ENCODE results near the gene MGST2. TPM values are rescaled to one million over a fixed set of nuclear protein-coding genes. Genes with fewer than 3 reads are reported as not detected.
A peak's percentile ranks its signal among the peaks of the same experiment; 100 is the strongest.

MGST2 gene
- total and polyA plus RNA-seq, 5 donors: 98.1 to 173 (median 121) TPM

- intact Hi-C loops (cut with DNase I): no loop called here
- no peak overlapping the region for H3K27ac ChIP-seq (ENCODE audit: low read length)
- DNase-seq (no peak), ATAC-seq (no peak)
- no peaks in the 10 kb centered on the region for H3K27me3 ChIP-seq (ENCODE audit: control insufficient read depth, insufficient read depth)
- WGBS: 82% methylated on average over 11 of the region's 11 CpGs
- no peaks in the 10 kb centered on the region for H3K4me1 ChIP-seq (ENCODE audit: control insufficient read depth, insufficient read depth, low read length)
- no peaks in the 10 kb centered on the region for H3K9me3 ChIP-seq (ENCODE audit: control insufficient read depth, low read length)
- H3K4me3 ChIP-seq (ENCODE audit: low read length): no peak overlapping the region
Measured at GRCh38 chr4:139643042-139643895, 22.4 kb upstream of the MGST2 start.

GRCh38 chr4:139645458-139645857, 20.2 kb upstream of the MGST2 start:
- Histone ChIP-seq H3K27me3 (ENCODE audit: control insufficient read depth, insufficient read depth) (no peaks in the 10 kb centered on the region), H3K9me3 (ENCODE audit: control insufficient read depth, low read length) (no peaks in the 10 kb centered on the region), H3K4me3 (ENCODE audit: low read length) (no peak overlapping the region), H3K27ac (ENCODE audit: low read length) (no peak overlapping the region), H3K4me1 (ENCODE audit: control insufficient read depth, insufficient read depth, low read length) (no peaks in the 10 kb centered on the region)
- 93% methylated on average over 6 of the region's 6 CpGs for WGBS
- ATAC-seq (no peak), DNase-seq (no peak)
- intact Hi-C loops (cut with DNase I): no loop called here

GRCh38 chr4:139647184-139647583, 18.4 kb upstream of the MGST2 start:
- intact Hi-C loops (cut with DNase I): no loop called here
- Histone ChIP-seq H3K27me3 (ENCODE audit: control insufficient read depth, insufficient read depth) (no peaks in the 10 kb centered on the region), H3K9me3 (ENCODE audit: control insufficient read depth, low read length) (no peaks in the 10 kb centered on the region), H3K27ac (ENCODE audit: low read length) (no peak overlapping the region), H3K4me3 (ENCODE audit: low read length) (no peak overlapping the region), H3K4me1 (ENCODE audit: control insufficient read depth, insufficient read depth, low read length) (peaks cover 2% of the 10 kb centered on the region)
- DNase-seq: no peak
- WGBS: 89% methylated on average over 1 of the region's 1 CpG
- no peak for ATAC-seq

GRCh38 chr4:139647952-139648351, 17.7 kb upstream of the MGST2 start:
- DNase-seq: no peak
- Histone ChIP-seq H3K27ac (ENCODE audit: low read length) (no peak overlapping the region), H3K27me3 (ENCODE audit: control insufficient read depth, insufficient read depth) (no peaks in the 10 kb centered on the region), H3K4me1 (ENCODE audit: control insufficient read depth, insufficient read depth, low read length) (peaks cover 2% of the 10 kb centered on the region), H3K9me3 (ENCODE audit: control insufficient read depth, low read length) (no peaks in the 10 kb centered on the region), H3K4me3 (ENCODE audit: low read length) (no peak overlapping the region)
- intact Hi-C loops (cut with DNase I): no loop called here
- ATAC-seq: no peak
- whole genome bisulfite sequencing: 90% methylated on average over 1 of the region's 1 CpG

- H3K4me3 ChIP-seq (ENCODE audit: low read length): no peak overlapping the region
- H3K27ac ChIP-seq (ENCODE audit: low read length): no peak overlapping the region
- peak; percentile 87 to 89 for ATAC-seq
- 10% methylated on average over 13 of the region's 13 CpGs for WGBS
- no peaks in the 10 kb centered on the region for H3K27me3 ChIP-seq (ENCODE audit: control insufficient read depth, insufficient read depth)
- peaks cover 2% of the 10 kb centered on the region for H3K4me1 ChIP-seq (ENCODE audit: control insufficient read depth, insufficient read depth, low read length)
- intact Hi-C loops (cut with DNase I): loop anchor here in 3 of 4 donors (2.0 to 5.0 kb wide), 2 partner anchors 44 to 49 kb away; no protein-coding TSS in a partner anchor
- DNase-seq: peak; percentile 88 to 93 (median 89)
- H3K9me3 ChIP-seq (ENCODE audit: control insufficient read depth, low read length): no peaks in the 10 kb centered on the region
Measured at GRCh38 chr4:139651282-139652194, 14.1 kb upstream of the MGST2 start.

GRCh38 chr4:139654516-139654915, 11.1 kb upstream of the MGST2 start:
- intact Hi-C loops (cut with DNase I): loop anchor here in 1 of 4 donors (5.0 kb wide), 1 partner anchor 47 kb away; no protein-coding TSS in a partner anchor
- Histone ChIP-seq H3K9me3 (ENCODE audit: control insufficient read depth, low read length) (no peaks in the 10 kb centered on the region), H3K27me3 (ENCODE audit: control insufficient read depth, insufficient read depth) (no peaks in the 10 kb centered on the region), H3K4me3 (ENCODE audit: low read length) (no peak overlapping the region), H3K27ac (ENCODE audit: low read length) (no peak overlapping the region), H3K4me1 (ENCODE audit: control insufficient read depth, insufficient read depth, low read length) (peaks cover 2% of the 10 kb centered on the region)
- no peak for DNase-seq
- no peak for ATAC-seq
- 63% methylated on average over 4 of the region's 4 CpGs for WGBS

- intact Hi-C loops (cut with DNase I): no loop called here
- DNase-seq: no peak
- 42% methylated on average over 3 of the region's 3 CpGs for WGBS
- Histone ChIP-seq H3K27ac (ENCODE audit: low read length) (no peak overlapping the region), H3K27me3 (ENCODE audit: control insufficient read depth, insufficient read depth) (no peaks in the 10 kb centered on the region), H3K4me1 (ENCODE audit: control insufficient read depth, insufficient read depth, low read length) (peaks cover 2% of the 10 kb centered on the region), H3K9me3 (ENCODE audit: control insufficient read depth, low read length) (no peaks in the 10 kb centered on the region), H3K4me3 (ENCODE audit: low read length) (no peak overlapping the region)
- ATAC-seq: peak; percentile 46 to 51
Measured at GRCh38 chr4:139655116-139655515, 10.5 kb upstream of the MGST2 start.

- Histone ChIP-seq H3K4me1 (ENCODE audit: control insufficient read depth, insufficient read depth, low read length) (no peaks in the 10 kb centered on the region), H3K27ac (ENCODE audit: low read length) (no peak overlapping the region), H3K4me3 (ENCODE audit: low read length) (no peak overlapping the region), H3K9me3 (ENCODE audit: control insufficient read depth, low read length) (no peaks in the 10 kb centered on the region), H3K27me3 (ENCODE audit: control insufficient read depth, insufficient read depth) (no peaks in the 10 kb centered on the region)
- intact Hi-C loops (cut with DNase I): no loop called here
- DNase-seq (peak; percentile 50 to 68 (median 58)), ATAC-seq (peak; percentile 72 to 77)
- 31% methylated on average over 13 of the region's 13 CpGs for WGBS
Measured at GRCh38 chr4:139656614-139657486, 8.8 kb upstream of the MGST2 start.

GRCh38 chr4:139658185-139658584, 7.4 kb upstream of the MGST2 start:
- intact Hi-C loops (cut with DNase I): no loop called here
- Histone ChIP-seq H3K27ac (ENCODE audit: low read length) (no peak overlapping the region), H3K27me3 (ENCODE audit: control insufficient read depth, insufficient read depth) (no peaks in the 10 kb centered on the region), H3K4me1 (ENCODE audit: control insufficient read depth, insufficient read depth, low read length) (no peaks in the 10 kb centered on the region), H3K9me3 (ENCODE audit: control insufficient read depth, low read length) (no peaks in the 10 kb centered on the region), H3K4me3 (ENCODE audit: low read length) (no peak overlapping the region)
- ATAC-seq: no peak
- DNase-seq: no peak
- WGBS: 91% methylated on average over 4 of the region's 4 CpGs

GRCh38 chr4:139658586-139659382, 6.8 kb upstream of the MGST2 start:
- no peak for ATAC-seq
- DNase-seq: no peak
- H3K4me3 ChIP-seq (ENCODE audit: low read length): no peak overlapping the region
- 90% methylated on average over 2 of the region's 2 CpGs for WGBS
- no peak overlapping the region for H3K27ac ChIP-seq (ENCODE audit: low read length)
- intact Hi-C loops (cut with DNase I): no loop called here
- no peaks in the 10 kb centered on the region for H3K27me3 ChIP-seq (ENCODE audit: control insufficient read depth, insufficient read depth)
- H3K4me1 ChIP-seq (ENCODE audit: control insufficient read depth, insufficient read depth, low read length): no peaks in the 10 kb centered on the region
- H3K9me3 ChIP-seq (ENCODE audit: control insufficient read depth, low read length): no peaks in the 10 kb centered on the region

Data from right cardiac atrium (tissue), 5 donors.